Natural killer cell (primary cell): ENCODE measurements around the gene NIT1. TPM values are rescaled to one million over a fixed set of nuclear protein-coding genes. Genes with fewer than 3 reads are reported as not detected.

Experiments
- ATAC-seq, 3 donors: fragments of 150-1000 bp in 2 of 3; fragments of 200-7000 bp in 1 of 3; cut with Tn5 transposase; 1 replicate in 1 of 3; 2 replicates in 2 of 3; pipeline ENCODE4 v1.10.0; 2021; ENCODE audit warnings: mild to moderate bottlenecking in 2 of 3, moderate library complexity in 2 of 3
- DNase-seq, 2 donors: peaks; one replicate each; pipeline versions ENCODE4 v3.0.0 to v3.0.0-alpha.2; 2013 to 2021; ENCODE audit warnings: mixed read lengths in 1 of 2
- H3K27ac ChIP-seq: one replicate; pipeline ENCODE4 v1.5.1; 2013; ENCODE audit warnings: mild to moderate bottlenecking, low read length
- H3K27me3 ChIP-seq: one replicate; pipeline ENCODE4 v1.6.1; 2013; ENCODE audit warnings: low read length; ENCODE audit not compliant: control insufficient read depth, insufficient read depth
- H3K36me3 ChIP-seq: one replicate; pipeline ENCODE4 v1.6.1; 2013; ENCODE audit warnings: low read length; ENCODE audit not compliant: control insufficient read depth, insufficient read depth
- H3K4me1 ChIP-seq: one replicate; pipeline ENCODE4 v1.6.1; 2013; ENCODE audit warnings: low read length; ENCODE audit not compliant: control insufficient read depth, insufficient read depth
- H3K4me3 ChIP-seq: one replicate; pipeline ENCODE4 v1.5.1; 2013; ENCODE audit warnings: low read length
- H3K9me3 ChIP-seq: one replicate; pipeline ENCODE4 v1.6.1; 2013; ENCODE audit warnings: low read length; ENCODE audit not compliant: control insufficient read depth, insufficient read depth
- H3K27ac Mint-ChIP-seq, 2 donors: one replicate each; pipeline ENCODE4 v1.8.0; 2022; ENCODE audit warnings: mild to moderate bottlenecking in 2 of 2, mixed read lengths in 2 of 2, moderate library complexity in 1 of 2
- H3K27me3 Mint-ChIP-seq, 2 donors: one replicate each; pipeline ENCODE4 v1.8.0; 2022; ENCODE audit warnings: low read depth in 2 of 2, mixed read lengths in 2 of 2
- H3K36me3 Mint-ChIP-seq: one replicate; pipeline ENCODE4 v1.8.0; 2022; ENCODE audit warnings: mixed read lengths
- H3K4me1 Mint-ChIP-seq, 2 donors: one replicate each; pipeline ENCODE4 v1.8.0; 2022; ENCODE audit warnings: mixed read lengths in 2 of 2
- H3K4me3 Mint-ChIP-seq: one replicate; pipeline ENCODE4 v1.8.0; 2022; ENCODE audit warnings: mild to moderate bottlenecking, moderate library complexity, mixed read lengths
- H3K9me3 Mint-ChIP-seq, 2 donors: one replicate each; pipeline ENCODE4 v1.8.0; 2022; ENCODE audit warnings: mixed read lengths in 2 of 2
- CTCF ChIP-seq: fragments of 200-600 bp; IDR thresholded peaks from one replicate; pipeline ENCODE4 v1.8.0; 2022; ENCODE audit warnings: antibody characterized with exemption
- WGBS: methylation state at CpG from one replicate; pipeline ENCODE4 v1.1.7; 2013; ENCODE audit warnings: missing lambda C conversion rate; ENCODE audit not compliant: insufficient coverage; 5-methylcytosine and 5-hydroxymethylcytosine counted together
- intact Hi-C: fragments of 100-400 bp; cut with micrococcal nuclease; formaldehyde crosslinking; loops from one replicate; pipeline ENCODE4 v1.14.2; 2022
- total RNA-seq, 4 donors: library from RNA; stranded (reverse); fragments of 120-200 nt in 1 of 4; gene quantifications; one replicate each; pipeline versions ENCODE4 v1.2.3 to v1.2.4, GENCODE V29; 2013 to 2022

The NIT1 gene
- total RNA-seq, 3 donors from 2014 or later (not counting 1 experiment from before 2014, with no cell fraction given): 26.5 to 31.7 (median 31.6) TPM

- no peak for ATAC-seq
Measured at GRCh38 chr1:161096530-161096929, 21.4 kb upstream of the NIT1 start.

DNA sequence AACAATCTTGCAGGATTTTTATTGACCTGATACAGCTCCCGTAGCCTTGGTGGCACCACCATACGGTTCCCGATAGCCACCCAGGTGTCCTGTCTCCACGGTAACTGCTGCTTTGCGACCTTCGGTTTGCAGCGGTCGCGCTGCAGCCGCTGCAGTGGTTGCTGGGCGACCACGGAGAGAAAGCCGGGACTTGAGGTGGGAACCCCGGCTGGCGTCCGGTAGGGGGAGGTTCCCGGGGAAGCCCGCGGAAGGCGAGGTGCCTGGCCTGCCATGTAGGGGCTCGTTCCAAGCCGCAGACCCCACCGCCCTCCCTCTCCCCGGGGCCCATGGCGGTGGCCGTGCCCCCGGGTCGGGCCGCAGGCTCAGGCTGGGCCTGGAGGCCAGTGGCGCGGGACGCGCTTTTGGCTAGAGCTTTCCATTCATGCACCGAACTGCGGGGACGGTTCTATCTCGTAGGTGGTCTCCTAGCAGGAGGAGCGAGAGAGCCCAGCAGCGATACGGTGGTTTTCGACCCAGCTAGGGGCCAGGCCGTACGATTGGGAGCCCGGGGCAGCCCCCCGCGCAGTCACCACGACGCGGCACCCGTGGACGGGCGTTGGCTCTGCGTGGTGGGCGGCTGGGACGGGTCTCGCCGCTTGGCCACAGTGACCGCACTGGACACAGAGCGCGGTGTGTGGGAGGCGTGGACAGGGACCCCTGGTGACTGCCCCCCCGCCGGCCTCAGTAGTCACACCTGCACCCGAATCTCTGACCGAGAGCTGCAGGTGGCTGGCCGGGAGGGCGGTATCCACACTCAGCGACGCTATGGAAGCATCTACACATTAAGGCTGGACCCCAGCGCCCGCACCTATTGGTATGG lies 19.5 kb upstream of the NIT1 start, which contains the start of gene KLHDC9:
KLHDC9 (plus strand) TSS at position 152 of the 859 bp plus-strand sequence; CDS start at position 327, 175 bp downstream.
- Histone ChIP-seq H3K4me1 (peaks cover 21% of the 10 kb centered on the region), H3K4me3 (peak within 1 kb of the TSS; percentile 47), H3K27ac (peak within 1 kb of the TSS; percentile 49), H3K9me3 (peaks cover 2% of the 10 kb centered on the region), H3K36me3 (peaks cover 18% of the 10 kb centered on the region), H3K27me3 (no peaks in the 10 kb centered on the region)
- Mint-ChIP-seq H3K4me3 (peak within 1 kb of the TSS; percentile 97), H3K27ac (peak within 1 kb of the TSS; percentile 97 to 100), H3K4me1 (peaks cover 22% of the 10 kb centered on the region in 2 donors), H3K36me3 (peaks cover 6% of the 10 kb centered on the region), H3K9me3 (peaks cover 2 to 3% of the 10 kb centered on the region in 2 donors), H3K27me3 (peaks cover 0 to 11% of the 10 kb centered on the region in 2 donors)
- DNase-seq (peak; percentile 59 to 83), ATAC-seq (peak; percentile 57 to 80 (median 71))
- no peak for TF ChIP-seq CTCF
- 10% methylated on average over 71 of the region's 71 CpGs for WGBS
- intact Hi-C loops: loop anchor here (5.0 kb wide), 2 partner anchors 101 to 331 kb away; no protein-coding TSS in a partner anchor

More at GRCh38 chr1:161096530-161096929, 21.4 kb upstream of the NIT1 start:
- Mint-ChIP-seq H3K9me3 (peaks cover 2 to 3% of the 10 kb centered on the region in 2 donors), H3K27ac (peak overlapping the region; percentile 97 to 100), H3K4me3 (peak overlapping the region; percentile 97), H3K4me1 (peaks cover 22% of the 10 kb centered on the region in 2 donors), H3K27me3 (peaks cover 0 to 11% of the 10 kb centered on the region in 2 donors), H3K36me3 (peaks cover 6% of the 10 kb centered on the region)
- no peak for TF ChIP-seq CTCF
- Histone ChIP-seq H3K27me3 (no peaks in the 10 kb centered on the region), H3K4me1 (peaks cover 21% of the 10 kb centered on the region), H3K27ac (no peak overlapping the region), H3K4me3 (no peak overlapping the region), H3K9me3 (peaks cover 2% of the 10 kb centered on the region), H3K36me3 (peaks cover 11% of the 10 kb centered on the region)
- WGBS: 85% methylated on average over 1 of the region's 1 CpG
- no peak for DNase-seq
- intact Hi-C loops: loop anchor here (5.0 kb wide), 2 partner anchors 99 to 329 kb away; no protein-coding TSS in a partner anchor

- Mint-ChIP-seq H3K4me1 (peaks cover 22% of the 10 kb centered on the region in 2 donors), H3K4me3 (peak overlapping the region; percentile 84), H3K27me3 (peaks cover 0 to 8% of the 10 kb centered on the region in 2 donors), H3K9me3 (peaks cover 2 to 3% of the 10 kb centered on the region in 2 donors), H3K27ac (peak overlapping the region; percentile 72 to 80), H3K36me3 (peaks cover 6% of the 10 kb centered on the region)
- H3K4me1 ChIP-seq: peaks cover 21% of the 10 kb centered on the region
- no peak for TF ChIP-seq CTCF
- H3K27ac ChIP-seq: no peak overlapping the region
- 96% methylated on average over 9 of the region's 9 CpGs for WGBS
- no peaks in the 10 kb centered on the region for H3K27me3 ChIP-seq
- ATAC-seq (no peak), DNase-seq (no peak)
- H3K9me3 ChIP-seq: peaks cover 2% of the 10 kb centered on the region
- no peak overlapping the region for H3K4me3 ChIP-seq
- intact Hi-C loops: loop anchor here (5.0 kb wide), 2 partner anchors 102 to 332 kb away; no protein-coding TSS in a partner anchor
- H3K36me3 ChIP-seq: peaks cover 18% of the 10 kb centered on the region
Measured at GRCh38 chr1:161099090-161099802, 18.7 kb upstream of the NIT1 start.
